ENCODE measurements around the gene SLC35B2. TPM values are rescaled to one million over a fixed set of nuclear protein-coding genes. Genes with fewer than 3 reads are reported as not detected.
A peak's percentile ranks its signal among the peaks of the same experiment; 100 is the strongest.

The SLC35B2 gene
- total RNA-seq, 4 donors from 2014 or later = 10.7 to 35.2 (median 26.5) TPM

DNA sequence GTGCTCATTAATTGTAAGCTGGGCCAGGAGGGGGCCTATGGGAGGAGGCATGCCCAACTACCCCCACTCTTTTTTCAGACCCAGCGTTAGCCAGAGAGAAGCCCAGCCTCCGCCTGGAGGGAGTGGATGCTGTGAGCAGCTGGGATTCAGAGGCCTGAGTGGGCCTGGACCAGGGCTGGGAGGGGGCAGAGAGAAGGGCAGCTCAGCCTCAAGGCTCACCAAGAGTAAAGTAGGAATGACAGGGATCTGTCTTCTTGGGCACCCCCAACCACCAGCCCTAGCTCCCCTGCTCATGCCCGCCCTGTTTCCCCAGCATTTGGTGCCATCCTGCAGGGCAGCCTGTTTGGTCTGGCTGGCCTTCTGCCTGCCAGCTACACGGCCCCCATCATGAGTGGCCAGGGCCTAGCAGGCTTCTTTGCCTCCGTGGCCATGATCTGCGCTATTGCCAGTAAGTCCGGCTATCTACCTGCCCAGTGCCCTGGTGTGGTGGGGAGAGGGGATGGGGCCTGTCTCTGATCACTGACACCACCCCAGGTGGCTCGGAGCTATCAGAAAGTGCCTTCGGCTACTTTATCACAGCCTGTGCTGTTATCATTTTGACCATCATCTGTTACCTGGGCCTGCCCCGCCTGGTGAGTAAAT, 27.2 kb downstream of the SLC35B2 start:
- TF ChIP-seq, protein P1, sequence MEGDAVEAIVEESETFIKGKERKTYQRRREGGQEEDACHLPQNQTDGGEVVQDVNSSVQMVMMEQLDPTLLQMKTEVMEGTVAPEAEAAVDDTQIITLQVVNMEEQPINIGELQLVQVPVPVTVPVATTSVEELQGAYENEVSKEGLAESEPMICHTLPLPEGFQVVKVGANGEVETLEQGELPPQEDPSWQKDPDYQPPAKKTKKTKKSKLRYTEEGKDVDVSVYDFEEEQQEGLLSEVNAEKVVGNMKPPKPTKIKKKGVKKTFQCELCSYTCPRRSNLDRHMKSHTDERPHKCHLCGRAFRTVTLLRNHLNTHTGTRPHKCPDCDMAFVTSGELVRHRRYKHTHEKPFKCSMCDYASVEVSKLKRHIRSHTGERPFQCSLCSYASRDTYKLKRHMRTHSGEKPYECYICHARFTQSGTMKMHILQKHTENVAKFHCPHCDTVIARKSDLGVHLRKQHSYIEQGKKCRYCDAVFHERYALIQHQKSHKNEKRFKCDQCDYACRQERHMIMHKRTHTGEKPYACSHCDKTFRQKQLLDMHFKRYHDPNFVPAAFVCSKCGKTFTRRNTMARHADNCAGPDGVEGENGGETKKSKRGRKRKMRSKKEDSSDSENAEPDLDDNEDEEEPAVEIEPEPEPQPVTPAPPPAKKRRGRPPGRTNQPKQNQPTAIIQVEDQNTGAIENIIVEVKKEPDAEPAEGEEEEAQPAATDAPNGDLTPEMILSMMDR (IDR thresholded peaks at IDR 0.05) = no peak
- no peak for TF ChIP-seq POLR2A (IDR thresholded peaks at IDR 0.05)
- peak in 1 of 3 donors; percentile 7 for DNase-seq
- Histone ChIP-seq H3K27ac (peak overlapping the region in 1 of 4 donors; percentile 15), H3K4me3 (no peak overlapping the region), H3K9me3 (no peaks in the 10 kb centered on the region), H3K4me1 (peaks cover 0 to 44% (median 0%) of the 10 kb centered on the region in 4 donors), H3K36me3 (no peaks in the 10 kb centered on the region), H3K27me3 (no peaks in the 10 kb centered on the region)

DNA sequence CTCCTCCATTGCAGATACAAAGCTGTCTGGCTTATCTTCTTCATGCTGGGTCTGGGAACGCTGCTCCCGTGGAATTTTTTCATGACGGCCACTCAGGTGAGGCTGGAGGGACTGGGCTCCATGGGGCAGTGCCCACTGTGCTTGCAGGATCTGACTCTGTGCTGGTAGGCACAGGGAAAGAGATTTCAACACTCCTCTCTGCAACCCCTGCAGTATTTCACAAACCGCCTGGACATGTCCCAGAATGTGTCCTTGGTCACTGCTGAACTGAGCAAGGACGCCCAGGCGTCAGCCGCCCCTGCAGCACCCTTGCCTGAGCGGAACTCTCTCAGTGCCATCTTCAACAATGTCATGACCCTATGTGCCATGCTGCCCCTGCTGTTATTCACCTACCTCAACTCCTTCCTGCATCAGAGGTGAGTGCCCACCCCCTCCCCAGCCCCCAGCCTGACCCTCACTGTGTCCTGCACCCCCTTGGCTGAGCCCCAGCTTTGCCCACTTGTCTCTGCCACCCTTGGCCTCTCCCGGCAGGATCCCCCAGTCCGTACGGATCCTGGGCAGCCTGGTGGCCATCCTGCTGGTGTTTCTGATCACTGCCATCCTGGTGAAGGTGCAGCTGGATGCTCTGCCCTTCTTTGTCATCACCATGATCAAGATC, 27.8 kb downstream of the SLC35B2 start:
- Histone ChIP-seq H3K27ac (no peak overlapping the region), H3K27me3 (no peaks in the 10 kb centered on the region), H3K4me3 (no peak overlapping the region), H3K9me3 (no peaks in the 10 kb centered on the region), H3K4me1 (peaks cover 0 to 43% (median 0%) of the 10 kb centered on the region in 4 donors), H3K36me3 (no peaks in the 10 kb centered on the region)
- DNase-seq = no peak
- TF ChIP-seq, protein P1 (IDR thresholded peaks at IDR 0.05) = no peak
- TF ChIP-seq POLR2A (IDR thresholded peaks at IDR 0.05) = no peak

DNA sequence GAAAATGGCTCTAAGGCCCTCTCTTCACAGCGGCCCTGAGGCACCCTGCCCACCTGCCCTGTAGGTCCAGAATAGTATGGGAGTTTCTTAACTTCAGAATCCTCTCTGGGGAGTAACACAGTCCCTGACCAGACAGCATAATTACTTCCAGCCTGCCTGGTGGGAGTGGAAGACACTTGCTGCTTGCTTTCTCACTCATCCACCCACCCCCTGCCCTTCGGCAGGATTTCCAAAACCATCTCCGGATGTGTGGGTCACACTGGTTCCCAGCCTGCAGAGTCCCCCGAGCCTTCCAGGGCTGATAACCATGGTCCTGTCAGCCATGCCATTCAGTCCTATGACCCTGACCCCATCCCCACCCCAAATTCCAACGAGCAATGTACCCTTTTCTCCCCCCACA, 28.5 kb downstream of the SLC35B2 start:
- Histone ChIP-seq H3K27ac (no peak overlapping the region), H3K4me1 (peaks cover 0 to 43% (median 0%) of the 10 kb centered on the region in 4 donors), H3K36me3 (no peaks in the 10 kb centered on the region), H3K27me3 (no peaks in the 10 kb centered on the region), H3K4me3 (no peak overlapping the region), H3K9me3 (no peaks in the 10 kb centered on the region)
- no peak for TF ChIP-seq POLR2A (IDR thresholded peaks at IDR 0.05)
- TF ChIP-seq, protein P1 (IDR thresholded peaks at IDR 0.05) = no peak
- no peak for DNase-seq

DNA sequence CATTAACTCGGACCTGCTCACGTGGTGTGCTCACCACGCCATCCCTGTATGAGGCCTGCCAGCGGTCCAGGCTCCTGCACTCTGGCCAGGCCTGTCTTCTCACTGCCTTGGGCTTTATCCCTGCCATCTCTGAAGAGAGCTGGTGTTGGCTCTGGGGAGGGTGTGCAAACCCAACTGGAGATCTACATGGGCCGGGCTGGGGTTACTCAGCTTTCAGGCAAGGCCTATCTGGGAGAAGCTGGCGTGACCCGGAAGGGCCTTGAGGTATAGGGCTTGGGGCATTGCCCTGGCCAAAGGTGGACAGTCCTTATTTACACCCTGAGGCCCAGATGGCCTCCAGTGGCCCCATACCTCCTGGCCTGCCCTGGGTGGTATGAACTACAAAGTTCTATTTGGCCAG, 28.9 kb downstream of the SLC35B2 start:
- no peaks in the 10 kb centered on the region for H3K36me3 ChIP-seq
- DNase-seq = no peak
- no peak for TF ChIP-seq POLR2A (IDR thresholded peaks at IDR 0.05)
- TF ChIP-seq, protein P1 (IDR thresholded peaks at IDR 0.05) = no peak
- no peak overlapping the region for H3K27ac ChIP-seq
- no peak overlapping the region for H3K4me3 ChIP-seq
- no peaks in the 10 kb centered on the region for H3K27me3 ChIP-seq
- no peaks in the 10 kb centered on the region for H3K9me3 ChIP-seq
- H3K4me1 ChIP-seq = peaks cover 0 to 43% (median 0%) of the 10 kb centered on the region in 4 donors

DNA sequence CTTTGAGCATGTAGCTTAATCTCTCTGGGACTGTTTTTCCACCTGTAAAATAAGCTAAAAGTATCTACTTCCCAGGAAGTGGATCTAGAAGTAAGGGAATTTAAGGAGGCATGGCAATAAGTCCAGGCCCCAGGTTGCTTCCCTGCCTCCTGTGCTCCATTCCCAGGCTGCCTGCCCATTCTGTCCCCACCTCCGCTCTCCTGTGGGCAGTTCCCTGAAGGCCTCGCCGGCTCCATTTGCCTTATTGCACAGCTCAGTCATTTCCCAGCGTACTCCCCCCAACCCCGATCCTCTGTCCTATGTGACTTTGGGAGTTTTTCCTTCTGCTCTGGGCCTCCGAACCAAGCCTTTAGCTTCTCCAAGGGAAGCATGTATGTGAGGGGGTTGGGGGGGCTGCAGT, 29.3 kb downstream of the SLC35B2 start:
- Histone ChIP-seq H3K27ac (no peak overlapping the region), H3K4me3 (no peak overlapping the region)

More for the DNA sequence above, 29.3 kb downstream of the SLC35B2 start:
- H3K27me3 ChIP-seq = no peaks in the 10 kb centered on the region
- no peaks in the 10 kb centered on the region for H3K36me3 ChIP-seq
- no peak for DNase-seq
- no peaks in the 10 kb centered on the region for H3K9me3 ChIP-seq
- TF ChIP-seq POLR2A (IDR thresholded peaks at IDR 0.05) = no peak
- TF ChIP-seq, protein P1 (IDR thresholded peaks at IDR 0.05) = no peak
- peaks cover 0 to 41% (median under 1%) of the 10 kb centered on the region in 4 donors for H3K4me1 ChIP-seq
